Stimulated activated CD8-positive, alpha-beta memory T cell treated with anti-CD3 and anti-CD28 coated beads, Interleukin-2, amount 100 ng/mL, for 1 hour (primary cell): ENCODE results near the gene CST8.
"Not testable (repeated sequence)": the region's sequence is repeated elsewhere in the genome, so short reads cannot be mapped to it uniquely, and the experiment has no call there.

Source experiments
- DNase-seq, 2 donors: peaks; one replicate each; pipeline ENCODE4 v3.0.0-alpha.2; 2020; ENCODE audit warnings: low read depth in 2 of 2

Gene CST8

GRCh38 chr20:23490817-23491216, at the start of gene CST8:
TSS of gene CST8 (plus strand) at chr20:23491117. CDS start at chr20:23491668, 551 bp downstream.
- no peak for DNase-seq

GRCh38 chr20:23441850-23442313, 49.0 kb upstream of the CST8 start:
- peak; percentile 23 to 24 for DNase-seq

GRCh38 chr20:23442436-23442835, 48.5 kb upstream of the CST8 start:
- no peak for DNase-seq

GRCh38 chr20:23444859-23445258, 46.1 kb upstream of the CST8 start:
- no peak for DNase-seq

- no peak for DNase-seq
These were observed 45.2 kb upstream of the CST8 start for GRCh38 chr20:23445596-23446217.

- no peak for DNase-seq
These were observed 44.4 kb upstream of the CST8 start for GRCh38 chr20:23446505-23446904.

- no peak for DNase-seq
These were observed 42.8 kb upstream of the CST8 start for GRCh38 chr20:23448167-23448566.

- no peak for DNase-seq
These were observed 41.5 kb upstream of the CST8 start for GRCh38 chr20:23449421-23449820.

- DNase-seq = no peak
These were observed 40.0 kb upstream of the CST8 start for GRCh38 chr20:23450877-23451276.

- DNase-seq = no peak
These were observed 38.9 kb upstream of the CST8 start for GRCh38 chr20:23451956-23452487.

- no peak for DNase-seq
These were observed 38.1 kb upstream of the CST8 start, which contains the start of gene CST11 for GRCh38 chr20:23452776-23453175. TSS of gene CST11 (minus strand) at chr20:23452876. CDS start at chr20:23452811, 65 bp downstream.

GRCh38 chr20:23453549-23454543, 37.1 kb upstream of the CST8 start:
- DNase-seq = no peak

- no peak for DNase-seq
These were observed 36.1 kb upstream of the CST8 start for GRCh38 chr20:23454816-23455215.

- DNase-seq = no peak
These were observed 35.3 kb upstream of the CST8 start for GRCh38 chr20:23455639-23456038.

GRCh38 chr20:23456409-23456808, 34.5 kb upstream of the CST8 start:
- DNase-seq = no peak

- no peak for DNase-seq
These were observed 34.0 kb upstream of the CST8 start for GRCh38 chr20:23456873-23457272.

- DNase-seq = no peak
These were observed 31.3 kb upstream of the CST8 start for GRCh38 chr20:23459461-23460150.

GRCh38 chr20:23461180-23461579, 29.7 kb upstream of the CST8 start:
- DNase-seq = no peak

- not testable (repeated sequence) for DNase-seq
These were observed 24.0 kb upstream of the CST8 start for GRCh38 chr20:23466961-23467360.

- not testable (repeated sequence) for DNase-seq
These were observed 18.6 kb upstream of the CST8 start for GRCh38 chr20:23472306-23472705.

GRCh38 chr20:23473293-23473692, 17.6 kb upstream of the CST8 start:
- DNase-seq = not testable (repeated sequence)

- no peak for DNase-seq
These were observed 15.5 kb upstream of the CST8 start for GRCh38 chr20:23475395-23475794.
